ENCODE measurements around the gene ADAMTSL1.
A peak's percentile ranks its signal among the peaks of the same experiment; 100 is the strongest.

The ADAMTSL1 gene

GRCh38 chr9:18921366-18922075 lies 447.6 kb downstream of the ADAMTSL1 start:
- DNase-seq (ENCODE audit: low read depth), result peak; percentile 59
- TF ChIP-seq, protein P1, sequence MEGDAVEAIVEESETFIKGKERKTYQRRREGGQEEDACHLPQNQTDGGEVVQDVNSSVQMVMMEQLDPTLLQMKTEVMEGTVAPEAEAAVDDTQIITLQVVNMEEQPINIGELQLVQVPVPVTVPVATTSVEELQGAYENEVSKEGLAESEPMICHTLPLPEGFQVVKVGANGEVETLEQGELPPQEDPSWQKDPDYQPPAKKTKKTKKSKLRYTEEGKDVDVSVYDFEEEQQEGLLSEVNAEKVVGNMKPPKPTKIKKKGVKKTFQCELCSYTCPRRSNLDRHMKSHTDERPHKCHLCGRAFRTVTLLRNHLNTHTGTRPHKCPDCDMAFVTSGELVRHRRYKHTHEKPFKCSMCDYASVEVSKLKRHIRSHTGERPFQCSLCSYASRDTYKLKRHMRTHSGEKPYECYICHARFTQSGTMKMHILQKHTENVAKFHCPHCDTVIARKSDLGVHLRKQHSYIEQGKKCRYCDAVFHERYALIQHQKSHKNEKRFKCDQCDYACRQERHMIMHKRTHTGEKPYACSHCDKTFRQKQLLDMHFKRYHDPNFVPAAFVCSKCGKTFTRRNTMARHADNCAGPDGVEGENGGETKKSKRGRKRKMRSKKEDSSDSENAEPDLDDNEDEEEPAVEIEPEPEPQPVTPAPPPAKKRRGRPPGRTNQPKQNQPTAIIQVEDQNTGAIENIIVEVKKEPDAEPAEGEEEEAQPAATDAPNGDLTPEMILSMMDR (IDR thresholded peaks at IDR 0.05; ENCODE audit: control insufficient read depth, insufficient read depth, low read depth, low read length, missing control alignments), result no peak
- H3K4me3 ChIP-seq (ENCODE audit: control insufficient read depth, low read depth, low read length), result no peak overlapping the region

- TF ChIP-seq, protein P1 (IDR thresholded peaks at IDR 0.05; ENCODE audit: control insufficient read depth, insufficient read depth, low read depth, low read length, missing control alignments), result no peak
- no peak for DNase-seq (ENCODE audit: low read depth)
- H3K4me3 ChIP-seq (ENCODE audit: control insufficient read depth, low read depth, low read length), result no peak overlapping the region
Observed at GRCh38 chr9:18922161-18922885, 448.4 kb downstream of the ADAMTSL1 start.

GRCh38 chr9:18923167-18923566 lies 449.2 kb downstream of the ADAMTSL1 start:
- no peak for DNase-seq (ENCODE audit: low read depth)
- TF ChIP-seq, protein P1 (IDR thresholded peaks at IDR 0.05; ENCODE audit: control insufficient read depth, insufficient read depth, low read depth, low read length, missing control alignments), result no peak
- no peak overlapping the region for H3K4me3 ChIP-seq (ENCODE audit: control insufficient read depth, low read depth, low read length)

DNA sequence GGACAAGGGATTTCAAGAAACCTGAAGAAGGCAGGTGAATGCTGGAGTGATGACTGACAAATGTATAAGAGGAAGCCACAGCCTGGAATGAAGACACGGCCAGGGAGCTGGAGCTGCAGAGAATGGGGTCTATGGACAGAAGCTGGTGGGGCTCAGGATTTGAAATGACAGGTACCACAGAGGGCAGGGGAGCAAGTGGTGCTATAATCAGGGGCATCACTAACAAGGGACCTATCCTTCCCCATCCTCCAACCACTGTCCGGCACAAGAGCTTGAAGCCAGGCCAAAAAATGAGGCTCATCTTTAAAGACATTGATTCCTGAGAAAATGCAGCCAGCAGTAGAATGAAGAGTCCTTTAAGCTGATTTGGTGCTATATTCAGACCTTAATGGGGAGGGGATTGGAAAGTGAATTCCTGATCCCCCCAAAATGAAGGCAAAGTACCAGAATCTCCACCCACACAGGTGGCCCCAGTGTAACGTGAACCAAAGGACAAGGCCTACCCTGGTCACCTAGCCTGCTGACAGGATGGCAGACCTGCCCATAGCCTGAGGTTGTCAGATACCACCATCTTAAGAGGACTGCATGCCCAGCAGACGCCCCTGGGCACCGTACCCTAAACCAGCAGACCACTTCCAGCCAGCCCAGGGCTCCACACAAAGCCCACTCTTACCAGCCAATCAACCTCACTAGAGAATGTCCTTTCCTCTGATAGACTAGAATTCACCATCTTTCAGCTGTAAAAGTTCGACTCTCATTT lies 449.9 kb downstream of the ADAMTSL1 start:
- H3K4me3 ChIP-seq (ENCODE audit: control insufficient read depth, low read depth, low read length), result no peak overlapping the region
- no peak for DNase-seq (ENCODE audit: low read depth)
- TF ChIP-seq, protein P1 (IDR thresholded peaks at IDR 0.05; ENCODE audit: control insufficient read depth, insufficient read depth, low read depth, low read length, missing control alignments), result no peak

- H3K4me3 ChIP-seq (ENCODE audit: control insufficient read depth, low read depth, low read length), result no peak overlapping the region
- TF ChIP-seq, protein P1 (IDR thresholded peaks at IDR 0.05; ENCODE audit: control insufficient read depth, insufficient read depth, low read depth, low read length, missing control alignments), result no peak
- DNase-seq (ENCODE audit: low read depth), result no peak
Observed at GRCh38 chr9:18925880-18926279, 451.9 kb downstream of the ADAMTSL1 start.

DNA sequence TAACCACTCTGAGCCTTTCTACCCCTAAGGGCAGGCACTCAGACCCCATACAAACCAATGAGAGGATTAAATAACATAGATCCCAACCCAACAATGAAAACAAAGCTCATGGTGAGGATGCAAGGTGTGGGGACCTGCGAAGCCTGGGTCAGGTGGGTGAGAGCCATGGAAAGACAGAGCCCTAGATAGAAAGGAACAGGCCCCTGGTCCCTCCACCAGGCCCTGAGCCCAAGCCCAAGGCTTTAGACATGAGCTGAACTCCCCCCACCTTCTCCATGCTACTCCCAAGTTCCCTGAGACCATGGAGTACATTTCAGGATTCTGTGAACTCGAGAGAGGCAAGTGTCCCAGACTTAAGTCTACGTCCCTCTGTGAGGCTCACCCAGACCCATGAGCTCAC lies 452.6 kb downstream of the ADAMTSL1 start:
- no peak for DNase-seq (ENCODE audit: low read depth)
- TF ChIP-seq, protein P1 (IDR thresholded peaks at IDR 0.05; ENCODE audit: control insufficient read depth, insufficient read depth, low read depth, low read length, missing control alignments), result no peak
- H3K4me3 ChIP-seq (ENCODE audit: control insufficient read depth, low read depth, low read length), result no peak overlapping the region
